ENCODE measurements around the gene CAB39L. TPM values are rescaled to one million over a fixed set of nuclear protein-coding genes. Genes with fewer than 3 reads are reported as not detected.

CAB39L gene
- total RNA-seq, 1 donor from 2014 or later, result 13.2 TPM

DNA sequence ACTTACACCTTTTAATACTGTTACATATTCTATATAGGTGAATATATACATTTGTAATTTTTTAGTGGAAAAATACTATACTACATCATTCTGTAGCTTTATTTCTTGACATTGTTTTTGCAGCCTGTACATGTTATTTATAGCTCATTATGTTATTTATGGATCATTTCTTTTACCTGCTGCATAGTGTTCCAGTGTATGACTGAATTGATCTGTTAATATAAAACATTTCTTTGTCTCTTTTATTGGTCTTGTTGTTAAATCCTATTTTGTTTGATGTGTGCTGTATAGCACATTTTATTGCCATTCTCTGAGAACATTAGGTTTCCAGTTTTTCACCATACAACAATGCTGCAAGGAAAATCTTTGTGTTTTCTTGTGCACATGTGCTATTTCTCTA, 2.6 kb upstream of the CAB39L start:
- Mint-ChIP-seq H3K4me3 (ENCODE audit: unreplicated experiment) (peak overlapping the region; percentile 70), H3K27ac (ENCODE audit: unreplicated experiment) (no peak overlapping the region), H3K9me3 (ENCODE audit: unreplicated experiment) (peaks cover 2% of the 10 kb centered on the region), H3K27me3 (ENCODE audit: low read depth, unreplicated experiment) (no peaks in the 10 kb centered on the region), H3K36me3 (ENCODE audit: low read depth, unreplicated experiment) (peaks cover 2% of the 10 kb centered on the region), H3K4me1 (ENCODE audit: low read depth, unreplicated experiment) (peaks cover 4% of the 10 kb centered on the region)
- FAIRE-seq, result no peak
- peaks cover 8% of the 10 kb centered on the region for H3K79me2 ChIP-seq (ENCODE audit: insufficient read depth, low read length)
- H3K9ac ChIP-seq (ENCODE audit: low read length), result no peak overlapping the region
- no peak for DNase-seq (ENCODE audit: low read depth)
- no peaks in the 10 kb centered on the region for H3K36me3 ChIP-seq (ENCODE audit: insufficient read depth, low read length)
- no peak overlapping the region for H3K4me2 ChIP-seq (ENCODE audit: low read length)
- no peak overlapping the region for H3K27ac ChIP-seq (ENCODE audit: low read depth, low read length)
- H4K20me1 ChIP-seq (ENCODE audit: insufficient read depth, low read length), result no peaks in the 10 kb centered on the region
- no peaks in the 10 kb centered on the region for H3K9me3 ChIP-seq (ENCODE audit: insufficient read depth, low read depth, low read length)
- H2AFZ ChIP-seq (ENCODE audit: low read depth, low read length), result no peak overlapping the region
- H3K27me3 ChIP-seq (ENCODE audit: insufficient read depth, low read length), result no peaks in the 10 kb centered on the region
- peaks cover 7% of the 10 kb centered on the region for H3K4me1 ChIP-seq (ENCODE audit: insufficient read depth, low read length)
- TF ChIP-seq EZH2 (IDR thresholded peaks at IDR 0.05; ENCODE audit: insufficient read depth, low read length) (no peak), CTCF (IDR thresholded peaks at IDR 0.05; ENCODE audit: insufficient read depth, low read depth, low read length) (no peak)
- H3K4me3 ChIP-seq (ENCODE audit: insufficient read depth, low read depth, low read length), result no peak overlapping the region

DNA sequence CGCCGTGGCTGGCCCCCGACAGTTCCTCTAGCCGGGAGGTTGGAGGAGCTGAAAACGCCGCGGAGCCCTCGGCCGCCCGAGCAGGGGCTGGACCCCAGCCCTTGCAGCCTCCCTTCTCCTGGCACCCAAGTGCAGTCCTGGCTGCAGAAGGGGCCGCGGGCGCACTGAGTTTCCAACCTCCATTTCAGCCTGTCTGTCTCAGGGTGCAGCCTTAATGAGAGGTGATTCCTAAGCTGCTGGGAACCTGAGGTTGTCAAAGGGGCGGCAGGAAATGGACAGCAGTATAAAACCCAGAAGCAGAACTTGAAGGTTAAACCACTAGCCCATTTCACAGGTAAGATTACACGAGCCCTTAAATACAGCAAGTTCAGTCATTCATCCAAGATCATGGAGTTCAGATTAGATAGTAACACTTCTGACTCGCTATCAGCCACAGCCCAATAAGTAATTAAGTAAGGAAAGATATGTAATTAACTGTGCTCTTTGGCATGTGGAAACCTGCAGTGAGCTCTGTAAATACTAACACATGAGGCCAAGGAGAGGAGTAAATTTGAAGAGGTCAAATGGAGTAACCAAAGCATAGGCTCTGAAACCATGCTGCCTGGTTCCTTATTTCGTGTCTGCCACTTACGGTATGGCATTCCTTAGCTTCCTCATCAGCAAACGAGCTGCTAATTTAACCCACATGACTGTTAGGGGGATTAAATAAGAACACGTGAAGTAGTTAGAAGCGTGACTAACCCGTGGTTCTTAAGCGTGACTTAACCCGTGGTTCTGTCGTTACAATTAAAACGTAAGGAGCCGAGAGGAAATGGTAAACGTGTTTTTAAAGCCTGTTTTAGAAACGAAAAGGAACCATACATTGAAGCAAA, 896 bp upstream of the CAB39L start:
- H3K79me2 ChIP-seq (ENCODE audit: insufficient read depth, low read length), result peaks cover 6% of the 10 kb centered on the region
- peak overlapping the region; percentile 99 for H3K4me3 Mint-ChIP-seq (ENCODE audit: unreplicated experiment)
- no peak for FAIRE-seq

More for the DNA sequence above, 896 bp upstream of the CAB39L start:
- peak; percentile 63 for DNase-seq (ENCODE audit: low read depth)
- peak overlapping the region; percentile 80 for H3K27ac ChIP-seq (ENCODE audit: low read depth, low read length)
- H3K4me2 ChIP-seq (ENCODE audit: low read length), result peak overlapping the region; percentile 95
- no peaks in the 10 kb centered on the region for H4K20me1 ChIP-seq (ENCODE audit: insufficient read depth, low read length)
- peaks cover 7% of the 10 kb centered on the region for H3K4me1 ChIP-seq (ENCODE audit: insufficient read depth, low read length)
- no peaks in the 10 kb centered on the region for H3K27me3 ChIP-seq (ENCODE audit: insufficient read depth, low read length)
- peak overlapping the region; percentile 92 for H3K9ac ChIP-seq (ENCODE audit: low read length)
- H3K9me3 Mint-ChIP-seq (ENCODE audit: unreplicated experiment), result peaks cover 2% of the 10 kb centered on the region
- no peak for TF ChIP-seq CTCF (IDR thresholded peaks at IDR 0.05; ENCODE audit: insufficient read depth, low read depth, low read length)
- no peak for TF ChIP-seq EZH2 (IDR thresholded peaks at IDR 0.05; ENCODE audit: insufficient read depth, low read length)
- peaks cover 4% of the 10 kb centered on the region for H3K4me1 Mint-ChIP-seq (ENCODE audit: low read depth, unreplicated experiment)
- no peaks in the 10 kb centered on the region for H3K36me3 ChIP-seq (ENCODE audit: insufficient read depth, low read length)
- H2AFZ ChIP-seq (ENCODE audit: low read depth, low read length), result peak overlapping the region; percentile 89
- H3K27ac Mint-ChIP-seq (ENCODE audit: unreplicated experiment), result peak overlapping the region; percentile 5
- H3K4me3 ChIP-seq (ENCODE audit: insufficient read depth, low read depth, low read length), result peak overlapping the region; percentile 90
- H3K27me3 Mint-ChIP-seq (ENCODE audit: low read depth, unreplicated experiment), result no peaks in the 10 kb centered on the region
- peaks cover 2% of the 10 kb centered on the region for H3K36me3 Mint-ChIP-seq (ENCODE audit: low read depth, unreplicated experiment)
- H3K9me3 ChIP-seq (ENCODE audit: insufficient read depth, low read depth, low read length), result no peaks in the 10 kb centered on the region

Measured in astrocyte (in vitro differentiated cells and primary cell).